Stimulated activated CD4-positive, alpha-beta T cell treated with anti-CD3 and anti-CD28 coated beads, Interleukin-12 subunit alpha, Interleukin-12 subunit beta, amount 100 ng/mL, for 4 hours (primary cell): ENCODE measurements around the gene PRRT1B.
"Not testable (repeated sequence)": the region's sequence is repeated elsewhere in the genome, so short reads cannot be mapped to it uniquely, and the experiment has no call there.

Experiments used
- DNase-seq: peaks from one replicate; pipeline ENCODE4 v3.0.0-alpha.2; 2020

The PRRT1B gene

DNA sequence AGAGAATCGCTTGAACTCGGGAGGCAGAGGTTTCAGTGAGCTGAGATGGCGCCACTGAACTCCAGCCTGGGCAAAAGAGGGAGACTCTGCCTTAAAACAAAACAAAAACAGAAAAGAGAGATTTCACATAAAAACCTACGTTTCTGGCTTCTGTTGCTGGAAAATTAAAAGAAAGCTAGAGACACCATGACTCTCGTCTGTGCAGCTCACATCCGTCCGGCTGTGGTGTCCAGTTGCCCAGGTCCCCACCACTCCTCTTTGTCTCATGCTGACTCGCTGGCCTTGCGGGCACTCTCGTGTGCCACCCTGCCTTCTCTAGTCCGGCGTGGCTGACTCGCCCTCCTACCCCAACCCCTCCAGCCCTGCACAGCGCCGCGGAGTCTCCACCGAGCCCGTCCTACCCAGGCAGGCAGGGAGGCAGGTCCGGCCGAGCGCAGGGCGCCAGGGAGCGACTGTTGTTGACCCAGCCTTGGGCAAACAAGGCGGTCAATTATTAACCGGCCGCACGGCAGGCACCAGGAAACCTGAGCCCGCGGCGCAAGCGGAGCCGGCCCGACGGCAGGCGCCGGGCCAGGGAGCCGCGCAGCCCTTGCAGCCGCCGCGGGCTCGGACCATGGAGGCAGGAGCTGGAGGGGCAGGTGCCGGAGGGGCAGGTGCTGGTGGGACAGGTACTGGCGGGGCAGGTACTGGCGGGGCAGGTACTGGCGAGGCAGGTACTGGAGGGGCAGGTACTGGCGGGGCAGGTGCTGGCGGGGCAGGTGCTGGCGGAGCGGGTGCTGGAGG is at the start of gene PRRT1B:
TSS of gene PRRT1B (plus strand) at position 521 of the 783 bp plus-strand sequence. CDS start at position 614, 93 bp downstream.
- DNase-seq: no peak

DNA sequence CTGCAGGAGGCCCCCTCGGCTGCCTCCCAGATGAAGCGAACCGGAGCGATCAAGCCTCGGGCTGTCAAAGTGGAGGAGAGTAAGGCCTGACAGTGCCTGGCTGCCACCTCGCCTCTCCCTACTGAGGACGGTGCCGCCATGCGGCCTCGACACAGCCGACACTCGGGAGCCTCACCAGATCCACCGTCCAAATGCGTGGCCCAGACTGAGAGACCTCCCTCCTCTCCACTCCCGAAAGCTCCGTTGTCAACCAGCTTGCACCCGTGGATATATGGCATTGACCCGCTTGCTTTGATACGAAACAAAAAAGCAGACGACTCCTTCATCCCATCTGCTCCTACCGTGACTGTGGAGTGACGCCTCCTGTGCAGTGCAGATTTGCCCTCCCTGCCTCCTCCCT is 49.5 kb upstream of the PRRT1B start:
- no peak for DNase-seq

DNA sequence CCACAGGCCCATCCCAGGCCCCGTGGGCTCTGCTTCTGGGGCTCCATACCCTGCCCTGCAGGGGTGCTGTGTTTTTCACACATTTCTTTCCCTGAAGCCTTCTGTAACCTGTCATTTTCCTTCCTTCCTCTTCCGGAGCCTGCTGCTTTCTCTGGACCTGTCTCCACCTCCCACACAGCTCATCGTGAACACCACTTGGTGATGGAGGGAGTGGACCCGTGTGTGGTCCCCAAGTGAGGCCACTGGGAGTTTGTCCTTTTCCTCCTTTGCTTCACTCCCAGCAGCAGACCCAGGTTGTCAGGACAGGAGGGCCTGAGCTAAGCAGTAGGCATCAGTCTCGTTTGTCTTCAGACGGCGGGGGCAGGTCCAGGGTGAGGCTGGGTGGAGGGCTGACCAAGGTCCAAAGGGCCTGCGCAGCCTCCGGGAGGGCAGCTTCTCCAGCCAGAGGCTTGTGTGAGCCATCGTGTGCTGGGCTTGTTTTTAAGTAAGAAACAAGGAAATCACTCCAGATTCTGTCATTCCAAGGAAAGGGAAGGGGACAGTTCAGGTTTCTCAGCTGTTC is 48.4 kb upstream of the PRRT1B start:
- DNase-seq: no peak

DNA sequence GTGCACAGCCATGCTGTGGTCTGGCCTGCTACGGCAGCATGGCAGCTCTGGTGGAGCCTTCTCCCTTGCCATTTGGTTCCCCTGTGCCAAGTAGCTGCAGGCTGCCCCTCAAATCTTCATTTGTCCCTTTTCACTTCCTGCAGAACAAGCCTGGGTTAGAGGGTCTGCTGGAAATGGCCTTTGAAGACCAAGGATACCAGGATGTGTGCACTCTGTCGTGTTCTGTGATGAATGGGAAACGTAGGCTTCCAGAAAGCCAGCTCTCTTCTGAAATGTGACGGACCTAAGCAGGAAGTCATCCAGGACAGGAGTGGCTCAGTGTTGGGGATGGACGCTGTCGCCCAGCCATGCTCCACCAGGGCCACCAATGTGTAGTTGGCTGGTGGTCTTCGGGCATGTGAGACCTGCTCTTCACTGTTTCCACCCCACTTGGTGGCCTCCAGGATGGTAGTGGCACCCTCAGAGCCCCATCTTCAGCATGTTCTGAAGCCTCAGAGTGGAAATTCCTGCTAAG is 46.0 kb upstream of the PRRT1B start:
- no peak for DNase-seq

DNA sequence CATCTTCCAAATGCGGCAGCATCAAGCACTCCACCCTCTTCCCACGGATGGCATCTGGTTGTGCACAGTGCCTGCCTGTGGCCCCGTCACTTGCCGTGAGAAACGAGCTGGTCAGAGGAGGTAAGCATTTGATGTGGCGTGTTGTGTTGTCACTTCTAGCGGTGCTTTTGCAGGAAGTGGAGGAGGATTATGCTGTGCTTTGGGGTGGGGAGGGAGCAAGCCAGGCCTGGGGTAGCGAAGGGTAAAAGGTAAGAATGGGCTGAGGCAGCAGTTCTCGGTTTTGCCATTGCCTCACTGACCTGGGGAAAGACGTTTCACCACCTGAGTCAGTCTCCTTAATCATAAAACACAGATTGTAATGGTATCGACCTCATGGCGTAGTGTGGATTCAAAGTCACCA is 44.9 kb upstream of the PRRT1B start:
- DNase-seq: peak; percentile 45

DNA sequence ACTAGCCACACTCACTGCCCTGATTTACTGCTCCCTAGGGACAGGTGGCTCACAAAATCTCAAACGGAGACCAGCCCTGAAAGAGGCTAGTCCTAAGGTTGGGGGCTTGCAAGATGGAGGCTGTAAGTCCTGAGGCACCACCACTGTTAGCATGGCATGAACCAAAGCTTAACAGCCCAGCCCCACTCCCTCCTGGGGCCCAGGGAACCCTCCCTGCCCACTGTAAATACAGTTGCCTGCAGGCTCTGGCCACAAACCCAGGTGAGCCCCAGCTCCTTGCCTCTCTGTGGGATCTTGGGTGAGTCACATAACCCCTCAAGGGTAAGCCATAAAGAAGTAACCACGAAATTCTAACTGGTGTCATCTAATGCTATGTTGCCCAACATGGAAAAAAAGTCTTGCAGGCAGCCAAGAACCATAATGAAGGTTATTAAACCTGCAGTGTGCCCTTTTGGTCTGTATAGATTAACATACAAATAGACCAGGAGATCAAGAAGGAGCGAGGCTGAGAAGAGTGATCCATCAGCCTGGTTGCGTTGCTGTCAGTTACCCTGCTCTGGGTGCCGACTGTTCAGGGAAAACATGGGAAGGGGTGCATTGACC is 44.3 kb upstream of the PRRT1B start:
- DNase-seq: peak; percentile 24

DNA sequence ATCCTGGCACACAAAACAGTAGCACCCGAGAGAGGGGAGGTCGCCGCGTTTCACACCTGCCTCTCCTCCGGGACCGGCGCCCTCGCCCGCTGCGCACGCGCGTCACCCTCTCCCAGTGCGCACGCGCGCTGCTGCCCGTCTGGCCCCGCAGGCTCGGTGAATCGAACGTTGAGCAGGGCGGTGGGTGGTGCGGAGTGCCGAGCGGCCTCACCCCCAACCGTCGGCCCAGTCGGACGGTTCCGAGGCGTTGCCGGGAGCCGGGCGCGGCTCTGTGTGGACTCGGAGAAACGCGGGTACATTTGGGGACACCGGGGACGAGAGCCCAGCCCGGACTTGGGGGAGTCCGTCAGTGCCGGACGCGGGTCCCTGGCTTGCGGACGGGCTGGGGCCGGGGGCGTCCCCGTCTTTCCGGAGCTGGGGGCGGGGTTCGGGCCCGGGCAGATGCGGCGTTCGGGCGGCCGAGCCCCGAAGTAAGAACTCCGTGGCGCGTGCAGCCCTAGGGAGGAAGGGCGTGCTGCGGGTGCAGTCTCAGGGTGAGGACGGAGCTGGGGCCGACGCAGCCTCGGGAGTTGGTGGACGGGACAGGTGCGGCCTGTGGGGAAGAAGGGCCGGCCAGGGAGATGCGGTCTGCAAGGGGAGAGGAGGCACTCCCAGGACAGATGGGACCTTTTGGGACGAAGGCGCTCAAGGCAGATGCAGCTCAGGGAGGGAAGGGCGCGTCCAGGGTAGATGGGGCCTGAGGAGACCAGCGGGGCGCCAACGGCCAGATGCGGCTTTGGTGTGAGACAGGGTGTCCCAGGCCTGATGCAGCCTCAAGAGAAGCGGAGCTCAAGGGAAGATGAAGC is 42.3 kb upstream of the PRRT1B start, which contains the start of gene POMT1:
TSS of gene POMT1 (plus strand) at position 138 of the 845 bp plus-strand sequence. CDS start 1,301 bp downstream, outside the sequence.
- DNase-seq: peak; percentile 86

DNA sequence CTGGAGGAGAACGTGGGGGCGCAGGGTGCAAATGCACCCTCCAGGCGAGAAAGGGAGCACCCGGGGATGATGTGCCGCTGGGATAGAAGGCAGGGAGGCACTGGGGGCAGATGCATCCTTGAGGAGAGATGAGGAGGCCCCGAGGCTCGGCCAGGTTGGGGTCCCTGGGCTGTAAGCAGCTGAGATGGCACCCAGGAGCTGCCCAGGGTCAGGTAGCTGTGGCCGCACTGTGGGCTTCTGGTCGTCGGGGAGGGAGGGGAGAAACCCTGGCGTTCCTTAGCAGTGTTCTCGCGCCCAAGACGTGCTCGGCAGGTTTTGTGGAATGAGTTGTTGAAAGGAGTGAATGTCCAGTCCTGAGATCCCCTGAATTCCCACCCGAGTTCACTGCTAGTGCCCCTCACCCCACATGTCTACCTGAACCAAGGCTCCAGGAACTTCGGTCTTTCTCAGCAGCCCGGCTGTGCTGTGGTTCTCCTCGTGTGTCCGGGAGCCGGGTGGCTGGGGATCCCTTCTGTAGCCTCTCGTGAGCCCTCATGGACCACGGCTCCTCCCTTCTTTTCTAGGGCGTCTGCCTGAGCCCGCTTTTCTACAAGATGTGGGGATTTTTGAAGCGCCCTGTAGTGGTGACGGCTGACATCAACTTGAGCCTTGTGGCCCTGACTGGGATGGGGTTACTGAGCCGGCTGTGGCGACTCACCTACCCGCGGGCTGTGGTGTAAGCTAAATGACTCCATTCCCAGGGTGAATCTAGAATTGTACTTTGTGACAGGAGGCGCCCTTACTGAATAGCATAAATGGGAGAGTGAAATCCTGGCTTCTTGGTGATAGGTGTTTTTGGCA is 41.5 kb upstream of the PRRT1B start:
- DNase-seq: peak; percentile 46

DNA sequence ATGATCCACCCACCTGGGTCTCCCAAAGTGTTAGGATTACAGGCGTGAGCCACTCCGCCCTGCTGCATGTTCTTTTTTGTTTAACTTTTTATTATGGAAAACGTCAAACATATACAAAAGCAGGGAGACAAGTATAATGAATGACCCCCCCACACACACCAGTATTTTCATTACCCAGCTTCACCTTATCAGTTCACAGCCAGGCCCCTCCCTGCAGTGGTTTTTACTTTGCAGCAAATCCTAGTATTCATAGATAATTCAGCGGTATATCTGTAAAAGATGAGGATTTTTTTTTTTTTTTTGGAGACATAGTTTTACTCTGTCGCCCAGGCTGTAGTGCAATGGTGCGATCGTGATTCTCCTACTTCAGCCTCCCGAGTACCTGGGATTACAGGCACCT is 40.3 kb upstream of the PRRT1B start:
- DNase-seq: no peak

DNA sequence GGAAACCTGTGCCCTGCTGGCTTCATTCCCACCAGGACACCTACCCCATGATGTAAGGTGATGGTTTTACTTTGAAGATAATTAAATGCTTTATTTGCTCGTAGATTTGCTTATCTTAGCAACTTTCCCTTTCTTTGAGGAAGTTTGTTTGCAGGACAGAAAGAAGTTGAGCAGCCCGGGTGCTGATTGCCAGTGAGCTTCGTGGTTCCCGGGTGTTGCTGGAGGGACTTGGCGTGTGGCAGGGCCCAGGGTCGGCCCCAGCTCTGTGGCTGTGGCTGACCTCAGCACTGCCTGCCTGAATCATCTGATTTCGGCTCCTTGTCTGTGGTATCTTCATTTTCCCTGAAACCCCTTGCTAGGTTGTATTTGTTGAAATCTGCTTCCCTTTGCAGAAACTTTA is 33.9 kb upstream of the PRRT1B start:
- no peak for DNase-seq

DNA sequence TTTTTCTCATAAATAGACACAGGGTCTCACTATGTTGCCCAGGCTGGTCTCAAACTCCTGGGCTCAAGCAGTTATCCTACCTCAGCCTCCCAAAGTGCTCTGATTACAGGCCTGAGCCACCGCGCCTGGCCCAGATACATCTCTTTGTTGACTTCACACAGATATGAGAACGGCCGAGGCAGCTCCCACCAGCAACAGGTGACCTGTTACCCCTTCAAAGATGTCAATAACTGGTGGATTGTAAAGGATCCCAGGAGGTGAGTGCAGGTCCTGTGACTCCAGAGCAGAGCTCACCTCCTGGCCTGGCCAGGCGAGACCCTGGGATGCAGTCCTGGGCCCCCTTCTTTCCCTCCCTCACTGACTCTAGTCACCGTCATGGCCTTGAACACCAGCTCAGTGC is 33.4 kb upstream of the PRRT1B start:
- DNase-seq: no peak

DNA sequence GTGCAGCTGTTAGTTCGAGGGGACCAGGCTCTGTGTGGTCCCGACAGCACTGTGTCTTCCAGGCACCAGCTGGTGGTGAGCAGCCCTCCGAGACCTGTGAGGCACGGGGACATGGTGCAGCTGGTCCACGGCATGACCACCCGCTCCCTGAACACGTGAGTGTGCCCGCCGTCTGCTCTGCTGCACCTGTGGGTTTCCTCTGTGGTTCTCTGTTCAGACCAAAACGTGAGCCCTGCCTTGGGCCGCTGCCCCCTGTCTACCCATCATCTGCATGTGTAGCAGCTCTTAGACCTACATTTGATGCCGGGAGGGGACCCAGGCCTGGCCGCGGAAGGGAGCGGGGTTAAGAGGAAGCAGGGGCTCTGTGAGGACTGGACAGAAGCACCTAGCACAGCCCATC is 32.1 kb upstream of the PRRT1B start:
- no peak for DNase-seq

DNA sequence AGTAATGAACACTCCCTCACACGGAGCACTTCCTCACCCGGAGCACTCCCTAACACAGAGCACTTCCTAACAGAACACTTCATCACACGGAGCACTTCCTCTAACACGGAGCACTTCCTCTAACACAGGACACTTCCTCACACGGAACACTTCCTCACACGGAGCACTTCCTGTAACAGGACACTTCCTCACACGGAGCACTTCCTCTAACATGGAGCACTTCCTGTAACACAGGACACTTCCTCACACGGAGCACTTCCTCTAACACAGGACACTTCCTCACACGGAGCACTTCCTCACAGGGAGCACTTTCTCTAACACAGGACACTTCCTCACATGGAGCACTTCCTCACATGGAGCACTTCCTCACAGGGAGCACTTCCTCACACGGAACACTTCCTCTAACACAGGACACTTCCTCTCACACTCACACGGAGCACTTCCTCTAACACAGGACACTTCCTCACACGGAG is 29.7 kb upstream of the PRRT1B start:
- not testable (repeated sequence) for DNase-seq

DNA sequence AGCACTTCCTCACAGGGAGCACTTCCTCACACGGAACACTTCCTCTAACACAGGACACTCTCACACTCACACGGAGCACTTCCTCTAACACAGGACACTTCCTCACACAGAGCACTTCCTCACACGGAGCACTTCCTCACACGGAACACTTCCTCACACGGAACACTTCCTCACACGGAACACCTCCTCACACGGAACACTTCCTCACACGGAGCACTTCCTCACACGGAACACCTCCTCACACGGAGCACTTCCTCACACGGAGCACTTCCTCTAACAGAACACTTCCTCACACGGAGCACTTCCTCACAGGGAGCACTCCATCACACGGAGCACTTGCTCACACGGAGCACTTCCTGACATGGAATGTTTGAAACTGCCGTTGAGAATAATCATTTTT is 29.2 kb upstream of the PRRT1B start:
- no peak for DNase-seq

DNA sequence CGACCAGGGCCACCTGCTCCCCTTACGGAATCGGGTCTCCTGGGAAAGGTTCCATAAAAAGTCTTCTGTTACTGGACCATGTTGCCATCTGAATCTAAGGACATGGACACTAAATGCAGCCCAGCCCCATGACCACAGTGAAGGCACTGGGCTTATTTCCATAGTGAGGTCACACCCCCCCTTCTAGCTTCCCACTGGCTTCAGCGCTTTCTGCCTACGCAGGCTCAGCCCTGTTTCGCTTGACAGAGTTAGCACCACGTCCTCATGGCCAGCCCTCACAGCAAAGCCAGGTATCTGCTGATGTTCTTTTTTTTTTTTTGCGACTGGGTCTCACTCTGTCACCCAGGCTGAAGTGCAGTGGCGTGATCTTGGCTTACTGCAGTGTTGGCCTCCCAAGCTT is 28.4 kb upstream of the PRRT1B start:
- DNase-seq: no peak

DNA sequence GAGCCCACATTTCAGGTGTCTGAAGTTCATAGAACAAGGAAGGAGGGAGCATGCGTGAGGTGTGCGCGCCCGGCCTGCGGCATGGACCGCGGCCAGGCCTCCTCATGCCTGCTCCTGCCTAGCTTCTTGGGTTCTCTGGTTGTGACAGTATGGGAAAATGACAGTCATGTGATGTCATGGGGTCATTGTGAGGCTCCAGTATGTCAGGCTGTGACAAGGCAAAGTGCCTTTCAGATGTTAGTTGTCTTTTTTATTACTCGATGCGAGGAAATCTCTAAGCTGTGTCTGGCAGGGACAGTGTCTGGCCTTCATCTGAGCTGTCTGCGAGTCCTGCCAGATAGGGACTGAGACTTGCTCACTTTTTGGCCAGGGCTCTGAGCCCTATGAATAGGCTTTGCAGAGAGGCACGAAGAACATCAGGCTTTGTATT is 27.5 kb upstream of the PRRT1B start:
- no peak for DNase-seq

DNA sequence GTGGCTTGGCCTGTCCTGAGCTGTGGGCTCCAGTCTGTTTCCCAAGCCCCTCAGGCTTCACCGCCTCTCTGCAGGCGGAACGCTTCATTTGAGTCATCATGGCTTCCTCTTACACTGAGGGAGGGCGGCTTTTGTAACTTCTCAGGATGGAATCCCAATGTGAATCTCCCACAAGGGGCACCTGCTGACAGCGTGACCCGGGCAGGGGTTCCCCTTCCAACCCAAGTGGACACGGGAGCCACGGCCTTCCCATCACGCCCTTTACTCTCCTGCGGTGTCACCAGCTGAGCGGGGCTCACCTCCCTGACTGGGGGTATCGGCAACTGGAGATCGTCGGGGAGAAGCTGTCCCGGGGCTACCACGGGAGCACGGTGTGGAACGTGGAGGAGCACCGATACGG is 26.8 kb upstream of the PRRT1B start:
- DNase-seq: no peak

DNA sequence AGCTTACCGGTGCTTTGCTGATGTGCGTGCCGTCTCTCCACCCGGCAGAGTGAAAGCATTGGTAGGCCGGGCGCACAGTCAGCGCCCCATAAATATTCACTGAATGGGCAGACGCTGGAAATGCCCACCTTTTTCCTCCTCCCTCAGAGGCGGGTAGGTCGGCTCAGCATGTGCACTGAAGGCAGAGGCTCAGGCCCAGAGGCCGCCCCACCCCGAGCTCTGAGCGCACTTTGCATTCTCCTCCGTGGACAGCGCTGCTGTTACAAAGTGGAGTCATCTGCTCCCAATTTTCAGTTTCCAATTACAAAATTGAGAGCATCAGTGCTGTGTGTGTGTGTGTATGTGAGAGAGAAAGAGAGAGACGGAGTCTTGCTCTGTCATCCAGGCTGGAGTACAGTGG is 24.8 kb upstream of the PRRT1B start:
- DNase-seq: no peak

DNA sequence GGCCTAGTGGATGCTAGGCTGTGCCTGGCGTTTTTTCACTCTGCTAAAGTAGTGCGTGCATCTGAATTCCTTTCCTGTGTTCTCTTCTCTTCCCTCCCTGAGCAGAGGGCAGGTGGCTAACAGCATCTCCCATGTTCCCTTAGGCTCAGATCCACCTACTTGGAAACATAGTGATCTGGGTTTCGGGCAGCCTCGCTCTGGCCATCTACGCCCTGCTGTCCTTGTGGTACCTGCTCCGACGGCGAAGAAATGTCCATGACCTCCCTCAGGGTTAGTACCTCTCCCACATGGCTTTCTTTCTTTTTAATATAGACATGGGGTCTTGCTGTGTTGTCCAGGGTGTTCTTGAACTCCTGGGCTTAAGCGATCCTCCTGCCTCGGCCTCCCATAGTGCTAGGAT is 24.1 kb upstream of the PRRT1B start:
- no peak for DNase-seq

DNA sequence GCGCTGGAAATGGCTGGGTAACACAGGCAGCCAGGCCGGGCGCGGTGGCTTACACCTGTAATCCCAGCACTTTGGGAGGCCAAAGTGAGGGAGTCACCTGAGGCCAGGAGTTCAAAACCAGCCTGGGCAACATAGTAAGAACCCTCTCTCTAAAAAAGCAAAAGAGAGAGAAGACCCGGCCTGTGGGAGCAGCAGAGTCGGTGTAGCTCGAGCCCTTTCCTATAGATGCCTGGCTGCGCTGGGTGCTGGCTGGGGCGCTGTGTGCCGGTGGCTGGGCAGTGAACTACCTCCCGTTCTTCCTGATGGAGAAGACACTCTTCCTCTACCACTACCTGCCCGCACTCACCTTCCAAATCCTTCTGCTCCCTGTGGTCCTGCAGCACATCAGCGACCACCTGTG is 23.5 kb upstream of the PRRT1B start:
- DNase-seq: no peak

DNA sequence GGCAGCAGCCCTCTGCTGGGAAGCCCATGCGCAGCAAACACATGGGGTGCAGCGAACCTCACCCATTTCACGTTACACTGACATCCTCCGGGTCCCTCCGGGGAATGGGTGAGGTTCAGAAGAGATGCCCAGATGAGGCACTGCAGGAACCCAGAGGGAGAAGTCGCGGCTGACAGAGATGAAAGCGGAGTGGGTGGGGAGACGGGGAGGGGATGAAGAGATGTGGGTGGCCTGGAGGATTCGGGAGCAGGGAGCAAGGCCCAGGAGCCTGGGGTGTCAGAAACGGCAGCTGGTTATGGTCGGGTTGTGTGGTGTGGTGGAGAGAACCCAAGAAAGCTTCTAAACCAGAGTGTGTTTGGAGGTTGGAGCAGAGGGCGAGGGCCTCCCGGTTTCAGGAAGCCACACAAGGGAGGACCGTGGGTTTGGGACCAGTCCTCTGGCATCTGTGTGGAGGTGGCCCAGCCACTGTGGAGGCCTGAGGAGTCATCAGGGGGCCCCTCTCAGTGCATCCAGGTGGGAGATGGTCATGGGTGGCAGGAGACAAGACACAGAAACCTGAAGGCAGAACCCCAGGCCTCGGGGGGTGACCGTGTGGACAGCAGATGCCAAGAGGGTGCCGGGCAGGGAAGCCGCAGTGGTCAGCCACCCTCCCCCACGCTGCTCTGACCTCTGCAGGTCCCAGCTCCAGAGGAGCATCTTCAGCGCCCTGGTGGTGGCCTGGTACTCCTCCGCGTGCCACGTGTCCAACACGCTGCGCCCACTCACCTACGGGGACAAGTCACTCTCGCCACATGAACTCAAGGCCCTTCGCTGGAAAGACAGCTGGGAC is 22.9 kb upstream of the PRRT1B start:
- DNase-seq: no peak
